Stimulated activated CD4-positive, alpha-beta T cell treated with anti-CD3 and anti-CD28 coated beads, TNF-alpha, amount 100 ng/mL, for 1 hour (primary cell): ENCODE measurements around the gene MYOC.
"Not testable (repeated sequence)": the region's sequence is repeated elsewhere in the genome, so short reads cannot be mapped to it uniquely, and the experiment has no call there.

ENCODE experiments used
- DNase-seq, 3 donors: peaks; one replicate each; pipeline ENCODE4 v3.0.0-alpha.2; 2020; ENCODE audit warnings: low read depth in 3 of 3, low spot score in 1 of 3

Gene MYOC

GRCh38 chr1:171610385-171610784 is 42.1 kb downstream of the MYOC start:
- DNase-seq = no peak

GRCh38 chr1:171606402-171606941 is 46.0 kb downstream of the MYOC start:
- DNase-seq = no peak

DNA sequence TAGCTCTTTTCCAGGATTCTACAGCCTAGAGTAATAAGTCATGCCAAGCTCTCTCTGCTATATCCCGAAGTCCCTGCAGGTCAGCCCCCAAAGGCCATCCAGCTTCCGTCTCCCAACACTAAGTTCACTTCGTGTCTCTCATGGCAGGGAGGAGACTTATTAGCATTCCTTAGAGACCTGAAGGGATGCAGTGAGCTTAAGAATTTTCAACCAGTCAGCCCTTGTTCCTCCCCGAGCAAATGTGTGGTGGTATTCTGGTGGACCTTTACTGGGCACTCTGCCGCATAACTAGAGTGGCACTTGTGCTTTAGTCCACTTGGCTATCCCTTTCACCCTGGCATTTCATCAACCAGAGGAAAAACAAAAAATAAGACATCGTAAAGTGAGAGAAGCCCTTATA is 49.4 kb downstream of the MYOC start:
- DNase-seq = not testable (repeated sequence)

GRCh38 chr1:171600862-171601261 is 51.6 kb downstream of the MYOC start:
- DNase-seq = no peak

DNA sequence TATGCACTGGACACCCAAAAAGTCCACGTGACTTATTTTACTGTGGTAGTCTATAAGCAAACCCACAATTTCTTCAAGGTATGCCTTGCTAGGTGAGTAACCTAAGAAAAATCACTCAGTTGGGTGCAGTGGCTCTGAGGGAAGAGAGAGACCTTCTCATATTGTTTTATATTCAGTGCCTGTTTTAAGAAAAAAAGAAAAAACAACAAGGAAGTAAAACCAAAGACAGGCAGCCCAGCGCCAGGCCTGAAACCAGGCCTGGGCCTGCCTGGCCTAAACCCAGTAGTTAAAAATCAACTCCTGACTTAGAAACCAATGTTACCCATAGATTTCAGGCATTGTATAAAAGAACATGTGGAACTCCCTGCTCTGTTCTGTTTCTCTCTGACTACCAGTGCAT is 52.2 kb downstream of the MYOC start:
- DNase-seq = not testable (repeated sequence)

DNA sequence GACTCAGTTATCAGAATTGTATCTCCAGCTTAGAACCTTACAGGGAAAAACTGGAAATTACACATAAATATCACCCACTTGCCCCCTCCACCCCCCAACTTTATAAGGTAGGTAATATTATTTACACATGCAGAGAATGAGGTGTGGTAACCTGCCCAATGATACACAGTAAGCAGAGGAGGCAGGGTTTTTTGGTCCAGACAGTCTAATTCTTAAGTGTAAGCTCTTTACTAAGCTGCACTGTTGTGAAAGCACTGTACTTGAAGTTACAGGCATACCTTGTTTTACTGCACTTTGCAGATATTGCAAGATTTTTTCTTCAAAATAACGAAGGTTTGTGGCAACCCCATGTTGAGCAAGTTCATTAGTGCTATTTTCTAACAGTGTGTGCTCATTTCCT is 55.3 kb downstream of the MYOC start:
- DNase-seq = no peak

DNA sequence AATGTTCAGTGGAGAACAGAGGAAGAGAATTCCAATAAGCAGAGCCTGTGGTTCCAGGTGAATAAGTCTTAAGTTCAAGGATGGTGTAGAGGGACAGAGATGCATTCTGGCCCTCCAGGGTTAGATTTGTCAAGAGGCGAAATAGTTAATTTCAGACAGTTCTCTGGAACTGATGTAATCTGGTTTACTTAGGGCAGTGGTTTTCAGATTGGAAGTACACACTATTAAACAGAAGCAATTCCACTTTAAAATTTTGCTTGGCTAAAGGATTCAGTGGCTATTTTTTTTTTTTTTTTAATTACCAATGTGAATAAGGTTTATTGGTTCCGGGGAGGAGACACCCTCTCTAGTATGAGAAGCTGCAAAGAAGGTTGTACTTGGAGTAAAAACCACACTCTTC is 55.8 kb downstream of the MYOC start:
- no peak for DNase-seq

GRCh38 chr1:171596119-171596518 is 56.4 kb downstream of the MYOC start:
- DNase-seq = no peak

DNA sequence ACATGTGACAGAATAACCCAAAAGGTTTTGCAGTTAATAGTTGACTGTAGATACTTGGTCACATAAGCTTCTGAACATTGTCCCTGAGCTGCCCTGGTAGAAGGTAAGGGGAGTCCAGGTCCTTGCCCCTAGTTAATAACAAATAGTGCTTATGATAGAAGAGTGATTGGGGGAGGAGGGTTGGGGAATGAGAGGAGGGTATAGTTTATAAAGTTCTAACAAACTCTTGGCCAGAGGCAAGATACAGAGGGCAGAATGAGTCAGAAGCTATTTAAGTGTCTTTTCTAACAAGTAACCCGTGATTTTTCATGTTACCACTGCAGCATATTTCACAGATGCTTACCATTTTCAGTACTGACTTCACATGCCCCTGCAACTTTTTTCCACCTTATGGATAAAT is 57.2 kb downstream of the MYOC start:
- no peak for DNase-seq

GRCh38 chr1:171590022-171590421 is 62.5 kb downstream of the MYOC start:
- no peak for DNase-seq

DNA sequence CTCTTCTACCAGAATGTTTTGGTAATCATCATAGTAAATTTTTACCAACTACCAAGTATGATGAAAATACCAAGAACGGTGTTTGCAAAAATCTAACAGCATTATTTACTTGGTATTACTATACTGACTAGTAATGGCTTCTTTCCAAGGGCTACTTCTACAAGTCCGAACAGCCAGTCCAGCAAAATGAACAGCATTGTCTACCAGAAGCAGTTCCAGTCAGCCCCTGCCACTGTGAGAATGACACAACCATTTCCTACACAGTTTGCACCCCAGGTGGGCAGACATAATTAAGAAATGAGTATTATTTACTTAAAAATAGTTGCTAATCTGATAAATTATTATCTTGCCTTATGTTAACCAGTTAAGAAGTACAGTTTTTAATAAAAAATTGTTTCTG is 64.3 kb downstream of the MYOC start:
- DNase-seq = no peak

- no peak for DNase-seq
Measured at GRCh38 chr1:171585715-171586114, 66.8 kb downstream of the MYOC start.
